GM19455 (cell line): Measurements from ENCODE around the gene PARG.
"Not testable (repeated sequence)": the region's sequence is repeated elsewhere in the genome, so short reads cannot be mapped to it uniquely, and the experiment has no call there.

Experiments
- ATAC-seq: cut with Tn5 transposase; IDR thresholded peaks from one replicate; pipeline ENCODE4 v1.9.1; 2021; ENCODE audit not compliant: unreplicated experiment

The PARG gene

GRCh38 chr10:49908290-49909080 lies 33.3 kb downstream of the PARG start:
- not testable (repeated sequence) for ATAC-seq

- not testable (repeated sequence) for ATAC-seq
These were observed 38.0 kb downstream of the PARG start for GRCh38 chr10:49903829-49904228.

- not testable (repeated sequence) for ATAC-seq
These were observed 41.4 kb downstream of the PARG start for GRCh38 chr10:49900406-49900805.

GRCh38 chr10:49899999-49900398 lies 41.8 kb downstream of the PARG start:
- not testable (repeated sequence) for ATAC-seq

- not testable (repeated sequence) for ATAC-seq
These were observed 51.8 kb downstream of the PARG start for GRCh38 chr10:49890025-49890424.

GRCh38 chr10:49884739-49885331 lies 57.0 kb downstream of the PARG start:
- not testable (repeated sequence) for ATAC-seq

GRCh38 chr10:49883852-49884251 lies 58.0 kb downstream of the PARG start:
- not testable (repeated sequence) for ATAC-seq

GRCh38 chr10:49882327-49882726 lies 59.5 kb downstream of the PARG start:
- ATAC-seq: not testable (repeated sequence)

- ATAC-seq: not testable (repeated sequence)
These were observed 69.1 kb downstream of the PARG start for GRCh38 chr10:49872740-49873139.

- not testable (repeated sequence) for ATAC-seq
These were observed 70.4 kb downstream of the PARG start for GRCh38 chr10:49871462-49871861.

GRCh38 chr10:49859933-49860332 lies 81.9 kb downstream of the PARG start:
- not testable (repeated sequence) for ATAC-seq

GRCh38 chr10:49858697-49859382 lies 83.0 kb downstream of the PARG start:
- not testable (repeated sequence) for ATAC-seq

- not testable (repeated sequence) for ATAC-seq
These were observed 92.3 kb downstream of the PARG start for GRCh38 chr10:49849520-49849919.

GRCh38 chr10:49844775-49845595 lies 96.8 kb downstream of the PARG start:
- no peak for ATAC-seq

GRCh38 chr10:49842333-49842628 lies 99.5 kb downstream of the PARG start:
- not testable (repeated sequence) for ATAC-seq

- no peak for ATAC-seq
These were observed 100.1 kb downstream of the PARG start for GRCh38 chr10:49841615-49842332.

GRCh38 chr10:49837685-49838084 lies 104.1 kb downstream of the PARG start:
- ATAC-seq: no peak

- ATAC-seq: no peak
These were observed 104.8 kb downstream of the PARG start for GRCh38 chr10:49837051-49837478.

- ATAC-seq: no peak
These were observed 106.9 kb downstream of the PARG start for GRCh38 chr10:49834976-49835375.

- no peak for ATAC-seq
These were observed 107.6 kb downstream of the PARG start for GRCh38 chr10:49834201-49834600.
